Stimulated activated CD4-positive, alpha-beta T cell treated with anti-CD3 and anti-CD28 coated beads, Interleukin-1b, Interleukin-23, amount 100 ng/mL, for 48 hours (primary cell): Measurements from ENCODE around the gene PCMTD2.
"Not testable (repeated sequence)": the region's sequence is repeated elsewhere in the genome, so short reads cannot be mapped to it uniquely, and the experiment has no call there.

ENCODE experiments used
- DNase-seq: peaks from one replicate; pipeline ENCODE4 v3.0.0-alpha.2; 2020

The PCMTD2 gene

GRCh38 chr20:64303086-64303485 is 47.5 kb downstream of the PCMTD2 start:
- DNase-seq: not testable (repeated sequence)

GRCh38 chr20:64313761-64314160 is 58.2 kb downstream of the PCMTD2 start:
- DNase-seq: not testable (repeated sequence)

DNA sequence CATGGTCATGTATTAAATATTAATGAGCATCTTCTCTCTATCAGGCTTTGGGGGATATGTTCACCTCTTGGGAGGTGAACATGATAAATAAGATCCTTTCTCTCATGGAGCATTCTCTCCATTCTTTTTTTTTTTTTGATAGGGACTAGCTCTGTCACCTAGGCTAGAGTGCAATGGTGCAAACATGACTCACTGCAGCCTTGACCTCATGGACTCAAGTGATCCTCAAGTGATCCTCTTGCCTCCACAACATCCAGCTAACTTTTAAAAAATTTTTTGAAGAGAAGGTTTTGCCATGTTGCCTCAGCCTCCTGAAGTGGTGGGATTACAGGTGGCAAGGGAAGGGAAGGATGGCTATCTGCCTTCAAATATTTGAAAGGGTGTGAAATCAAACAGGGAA is 59.8 kb downstream of the PCMTD2 start:
- DNase-seq: not testable (repeated sequence)

DNA sequence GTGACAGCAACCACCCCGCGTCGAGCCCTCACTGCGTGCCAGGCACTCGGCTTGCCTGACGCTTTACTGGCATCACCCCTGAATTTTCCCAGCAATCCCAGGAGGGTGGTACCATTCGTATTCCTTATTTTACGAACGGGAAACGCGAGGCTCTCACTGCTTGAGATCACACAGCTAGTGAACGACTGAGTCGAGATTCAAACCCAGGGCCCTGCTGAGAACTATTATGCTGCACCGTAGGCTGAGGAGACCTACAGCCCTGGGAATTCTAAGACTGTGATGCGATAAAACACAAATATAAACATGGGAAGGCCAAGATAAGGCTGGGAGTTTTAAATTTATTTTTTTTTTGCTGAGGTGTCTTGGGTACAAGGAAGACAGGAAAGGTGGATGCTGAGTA is 60.3 kb downstream of the PCMTD2 start:
- DNase-seq: not testable (repeated sequence)

- DNase-seq: peak; percentile 4
These were observed 61.0 kb downstream of the PCMTD2 start for GRCh38 chr20:64316415-64317083.

- not testable (repeated sequence) for DNase-seq
These were observed 61.8 kb downstream of the PCMTD2 start for GRCh38 chr20:64317331-64317730.

DNA sequence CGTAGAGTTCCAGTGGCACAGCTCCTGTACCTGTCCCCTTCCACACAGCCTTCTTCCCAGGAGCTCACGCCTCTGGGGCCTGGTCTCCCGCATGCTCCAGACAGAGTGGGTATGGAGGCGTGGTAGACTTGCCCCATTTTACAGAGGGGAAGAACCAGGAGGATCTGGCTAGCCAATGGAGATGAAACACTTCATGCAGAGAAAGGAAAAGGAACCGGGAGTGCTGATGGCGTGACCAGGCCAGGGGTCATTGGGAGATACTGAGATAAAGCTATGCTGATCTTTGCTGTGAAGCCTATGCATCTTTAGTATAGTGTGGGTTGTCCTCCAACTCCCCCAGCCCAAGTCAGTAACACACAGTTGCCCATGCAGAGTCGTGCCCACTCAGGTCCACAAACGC is 62.5 kb downstream of the PCMTD2 start:
- not testable (repeated sequence) for DNase-seq

- not testable (repeated sequence) for DNase-seq
These were observed 66.7 kb downstream of the PCMTD2 start for GRCh38 chr20:64322031-64322789.
